Right lobe of liver (tissue), 4 donors: ENCODE results near the gene ITPR2.

Source experiments
- CTCF ChIP-seq, 4 donors: fragments of 200-600 bp in 3 of 4; fragments of 450-650 bp in 1 of 4; IDR thresholded peaks; one replicate each; pipeline versions ENCODE4 v1.5.1 to v1.8.0; 2016 to 2022; ENCODE audit warnings: antibody characterized with exemption in 4 of 4, mild to moderate bottlenecking in 2 of 4
- POLR2A ChIP-seq: fragments of 450-650 bp; IDR thresholded peaks from one replicate; pipeline ENCODE4 v1.6.1; 2017; ENCODE audit warnings: antibody characterized with exemption, mild to moderate bottlenecking
- donor health status: DM: no; HTN: no; CAD: no.
- donor health status: DM: no; HTN: no; CAD: no.
- donor health status: DM: no; HTN: yes; CAD: no.

GRCh38 chr12:26790645-26790994 lies 42.4 kb downstream of the ITPR2 start:
- TF ChIP-seq CTCF (IDR thresholded peaks at IDR 0.05) (no peak), POLR2A (no peak)
